Tibial nerve (tissue), 3 donors: ENCODE data around the gene DIP2A.

Experiments used
- POLR2A ChIP-seq, 2 donors: fragments of 450-650 bp; IDR thresholded peaks; one replicate each; pipeline ENCODE4 v1.6.1; 2017; ENCODE audit warnings: antibody characterized with exemption in 2 of 2, mild to moderate bottlenecking in 2 of 2, moderate library complexity in 2 of 2
- TF ChIP-seq, protein P1 (sequence below), 5 experiments: fragments of 200-600 bp in 3 of 5; fragments of 450-650 bp in 2 of 5; sonication (generic) in 3 of 5; IDR thresholded peaks; one replicate each; pipeline ENCODE4 v1.5.1; 2016 to 2019; ENCODE audit warnings: antibody characterized with exemption in 5 of 5, mild to moderate bottlenecking in 3 of 5, moderate library complexity in 2 of 5

DNA sequence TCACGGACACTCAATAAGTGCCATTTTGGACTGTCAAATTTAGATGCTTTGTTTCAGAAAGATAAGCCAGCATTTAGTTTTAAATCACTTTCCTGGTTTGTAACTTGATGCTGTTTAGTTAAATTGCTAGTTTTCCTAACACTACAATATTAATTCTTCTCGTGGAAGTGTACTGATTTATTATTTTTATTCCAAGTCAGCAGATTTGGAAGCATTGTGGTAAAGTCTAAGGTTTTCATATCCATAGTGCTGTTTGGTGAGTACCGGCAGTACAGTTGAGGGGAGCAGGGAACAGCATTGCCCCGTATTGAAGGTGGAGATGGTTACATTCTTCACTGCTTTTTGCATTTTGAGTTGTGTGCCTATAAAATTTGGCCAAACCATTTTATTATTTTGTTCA, 109.9 kb downstream of the DIP2A start:
- TF ChIP-seq POLR2A (IDR thresholded peaks at IDR 0.05) = no peak
- TF ChIP-seq, protein P1, sequence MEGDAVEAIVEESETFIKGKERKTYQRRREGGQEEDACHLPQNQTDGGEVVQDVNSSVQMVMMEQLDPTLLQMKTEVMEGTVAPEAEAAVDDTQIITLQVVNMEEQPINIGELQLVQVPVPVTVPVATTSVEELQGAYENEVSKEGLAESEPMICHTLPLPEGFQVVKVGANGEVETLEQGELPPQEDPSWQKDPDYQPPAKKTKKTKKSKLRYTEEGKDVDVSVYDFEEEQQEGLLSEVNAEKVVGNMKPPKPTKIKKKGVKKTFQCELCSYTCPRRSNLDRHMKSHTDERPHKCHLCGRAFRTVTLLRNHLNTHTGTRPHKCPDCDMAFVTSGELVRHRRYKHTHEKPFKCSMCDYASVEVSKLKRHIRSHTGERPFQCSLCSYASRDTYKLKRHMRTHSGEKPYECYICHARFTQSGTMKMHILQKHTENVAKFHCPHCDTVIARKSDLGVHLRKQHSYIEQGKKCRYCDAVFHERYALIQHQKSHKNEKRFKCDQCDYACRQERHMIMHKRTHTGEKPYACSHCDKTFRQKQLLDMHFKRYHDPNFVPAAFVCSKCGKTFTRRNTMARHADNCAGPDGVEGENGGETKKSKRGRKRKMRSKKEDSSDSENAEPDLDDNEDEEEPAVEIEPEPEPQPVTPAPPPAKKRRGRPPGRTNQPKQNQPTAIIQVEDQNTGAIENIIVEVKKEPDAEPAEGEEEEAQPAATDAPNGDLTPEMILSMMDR (IDR thresholded peaks at IDR 0.05) = no peak
